Measurements from ENCODE around the gene TOM1L2. TPM values are rescaled to one million over a fixed set of nuclear protein-coding genes. Genes with fewer than 3 reads are reported as not detected.

Gene TOM1L2
- total and polyA plus RNA-seq, 8 donors, result 20.3 to 28.2 (median 22.2) TPM

DNA sequence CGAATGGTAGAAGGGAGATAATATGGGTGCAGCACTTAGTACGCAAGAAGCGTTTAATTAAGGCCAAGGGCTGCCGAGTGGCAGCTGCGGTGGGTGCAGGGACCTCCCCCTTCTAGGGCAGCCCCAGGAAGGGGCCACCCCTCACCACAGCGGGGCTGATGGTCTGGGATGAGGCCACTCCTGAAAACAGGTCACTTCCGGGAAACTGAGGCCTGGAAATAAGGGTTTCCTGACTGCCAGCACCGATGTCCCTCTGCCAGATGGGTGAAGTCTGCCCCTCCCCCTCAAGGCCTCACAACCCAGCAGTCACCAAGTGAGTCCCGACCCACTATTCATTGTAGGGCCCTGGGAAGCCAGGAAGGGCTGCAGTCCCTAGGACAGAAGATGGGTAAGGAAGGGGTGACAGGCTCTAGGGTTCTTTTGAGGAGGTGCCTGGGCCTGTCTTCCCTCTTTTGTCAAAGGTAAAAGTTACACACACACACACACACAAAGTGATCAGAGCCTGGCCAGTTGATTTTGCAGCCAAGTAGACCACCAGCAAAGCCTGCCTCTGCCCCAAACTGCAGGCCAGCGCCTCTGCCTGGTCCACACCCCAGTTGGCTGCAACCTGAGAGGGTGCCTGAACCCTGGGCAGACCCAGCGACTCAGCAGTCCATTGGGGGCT lies 147.9 kb downstream of the TOM1L2 start:
- 11 to 16% methylated on average over 11 of the region's 11 CpGs for WGBS, 2 donors
- DNase-seq (peak in 1 of 6 donors; percentile 66), ATAC-seq (peak in 3 of 4 donors; percentile 17 to 31 (median 23)), FAIRE-seq (no peak)
- TF ChIP-seq, protein P1, sequence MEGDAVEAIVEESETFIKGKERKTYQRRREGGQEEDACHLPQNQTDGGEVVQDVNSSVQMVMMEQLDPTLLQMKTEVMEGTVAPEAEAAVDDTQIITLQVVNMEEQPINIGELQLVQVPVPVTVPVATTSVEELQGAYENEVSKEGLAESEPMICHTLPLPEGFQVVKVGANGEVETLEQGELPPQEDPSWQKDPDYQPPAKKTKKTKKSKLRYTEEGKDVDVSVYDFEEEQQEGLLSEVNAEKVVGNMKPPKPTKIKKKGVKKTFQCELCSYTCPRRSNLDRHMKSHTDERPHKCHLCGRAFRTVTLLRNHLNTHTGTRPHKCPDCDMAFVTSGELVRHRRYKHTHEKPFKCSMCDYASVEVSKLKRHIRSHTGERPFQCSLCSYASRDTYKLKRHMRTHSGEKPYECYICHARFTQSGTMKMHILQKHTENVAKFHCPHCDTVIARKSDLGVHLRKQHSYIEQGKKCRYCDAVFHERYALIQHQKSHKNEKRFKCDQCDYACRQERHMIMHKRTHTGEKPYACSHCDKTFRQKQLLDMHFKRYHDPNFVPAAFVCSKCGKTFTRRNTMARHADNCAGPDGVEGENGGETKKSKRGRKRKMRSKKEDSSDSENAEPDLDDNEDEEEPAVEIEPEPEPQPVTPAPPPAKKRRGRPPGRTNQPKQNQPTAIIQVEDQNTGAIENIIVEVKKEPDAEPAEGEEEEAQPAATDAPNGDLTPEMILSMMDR (IDR thresholded peaks at IDR 0.05), result no peak
- H3K27me3 ChIP-seq, result no peaks in the 10 kb centered on the region
- intact Hi-C loops (cut with DNase I), result no loop called here
- peak overlapping the region; percentile 43 to 89 (median 82) for H3K27ac ChIP-seq
- H3K9me3 ChIP-seq, result no peaks in the 10 kb centered on the region
- no peaks in the 10 kb centered on the region for H3K36me3 ChIP-seq
- peak overlapping the region in 2 of 4 donors; percentile 32 to 56 for H3K4me3 ChIP-seq
- H3K4me1 ChIP-seq, result peaks cover 24 to 47% (median 32%) of the 10 kb centered on the region in 3 donors

DNA sequence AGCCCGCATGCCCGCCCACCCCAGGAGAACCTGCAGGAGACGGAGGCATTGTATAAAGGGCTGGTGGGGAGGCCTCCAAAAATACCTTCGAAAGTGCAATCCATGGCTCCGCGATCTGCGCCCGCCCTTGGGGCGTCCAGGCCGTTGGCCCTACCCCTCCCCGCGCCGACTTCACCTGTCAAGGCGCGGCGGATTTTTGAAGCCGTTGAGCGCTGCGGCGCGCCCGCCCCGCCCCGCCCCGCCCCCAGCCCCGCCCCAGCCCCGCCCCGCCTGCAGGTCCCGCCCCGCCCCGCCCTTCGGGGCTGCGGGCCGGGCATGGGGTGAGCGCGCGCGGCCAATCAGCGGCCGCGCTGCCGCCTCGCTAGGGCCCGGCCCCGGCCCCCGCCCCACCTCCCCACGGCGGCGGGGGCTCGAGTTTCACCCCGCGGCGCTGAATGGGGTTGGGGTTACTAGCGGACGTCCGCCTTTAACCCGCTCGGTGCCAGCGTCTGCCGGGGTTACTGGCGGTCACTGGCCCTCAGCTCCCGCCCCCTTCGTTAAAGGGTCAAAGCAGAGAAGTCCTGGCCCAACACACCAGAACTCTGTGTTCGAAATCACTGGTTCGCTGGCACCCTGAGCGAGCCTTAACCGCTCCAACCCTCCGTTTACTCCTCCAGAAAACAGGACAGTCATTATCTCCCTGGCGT lies 148.6 kb downstream of the TOM1L2 start:
- H3K9me3 ChIP-seq, result no peaks in the 10 kb centered on the region
- H3K36me3 ChIP-seq, result peaks cover 0 to 5% (median 0%) of the 10 kb centered on the region in 3 donors
- peak overlapping the region; percentile 43 to 89 (median 82) for H3K27ac ChIP-seq
- peak; percentile 84 to 88 (median 87) for ATAC-seq
- H3K27me3 ChIP-seq, result no peaks in the 10 kb centered on the region
- intact Hi-C loops (cut with DNase I), result no loop called here
- peak overlapping the region; percentile 3 to 56 (median 22) for H3K4me3 ChIP-seq
- TF ChIP-seq, protein P1 (IDR thresholded peaks at IDR 0.05), result no peak
- peak; percentile 84 to 93 (median 88) for DNase-seq
- FAIRE-seq, result no peak
- 0% methylated on average over 26 to 69 of the region's 69 CpGs for WGBS, 2 donors
- peaks cover 24 to 48% (median 32%) of the 10 kb centered on the region in 3 donors for H3K4me1 ChIP-seq

DNA sequence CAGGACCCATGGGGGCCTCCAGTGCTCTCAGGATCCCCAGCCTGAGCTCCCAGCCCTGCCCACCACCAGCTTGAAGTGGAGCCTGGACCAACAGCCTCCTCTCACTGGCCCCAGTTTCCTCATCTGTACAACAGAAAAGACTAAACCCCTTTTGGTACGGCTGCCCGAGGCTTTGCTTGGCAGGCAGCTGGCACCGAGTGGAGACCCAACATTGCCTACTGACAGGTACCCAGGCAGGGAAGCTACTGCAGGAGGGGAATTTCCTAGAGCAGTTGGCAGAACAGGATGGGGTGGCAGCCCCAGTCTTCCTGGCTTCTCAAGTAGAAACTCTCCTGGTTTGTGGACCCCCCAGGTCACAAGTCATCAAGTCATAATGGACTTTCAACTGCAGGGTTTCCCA lies 149.6 kb downstream of the TOM1L2 start:
- TF ChIP-seq, protein P1 (IDR thresholded peaks at IDR 0.05), result no peak
- 17 to 32% methylated on average over 3 of the region's 3 CpGs for WGBS, 2 donors
- Histone ChIP-seq H3K9me3 (no peaks in the 10 kb centered on the region), H3K4me3 (peak overlapping the region in 3 of 4 donors; percentile 13 to 56 (median 24)), H3K27ac (peak overlapping the region in 1 of 4 donors; percentile 11), H3K27me3 (no peaks in the 10 kb centered on the region), H3K4me1 (peaks cover 24 to 48% (median 32%) of the 10 kb centered on the region in 3 donors), H3K36me3 (peaks cover 0 to 5% (median 0%) of the 10 kb centered on the region in 3 donors)
- ATAC-seq (no peak), DNase-seq (no peak), FAIRE-seq (no peak)
- intact Hi-C loops (cut with DNase I), result no loop called here

DNA sequence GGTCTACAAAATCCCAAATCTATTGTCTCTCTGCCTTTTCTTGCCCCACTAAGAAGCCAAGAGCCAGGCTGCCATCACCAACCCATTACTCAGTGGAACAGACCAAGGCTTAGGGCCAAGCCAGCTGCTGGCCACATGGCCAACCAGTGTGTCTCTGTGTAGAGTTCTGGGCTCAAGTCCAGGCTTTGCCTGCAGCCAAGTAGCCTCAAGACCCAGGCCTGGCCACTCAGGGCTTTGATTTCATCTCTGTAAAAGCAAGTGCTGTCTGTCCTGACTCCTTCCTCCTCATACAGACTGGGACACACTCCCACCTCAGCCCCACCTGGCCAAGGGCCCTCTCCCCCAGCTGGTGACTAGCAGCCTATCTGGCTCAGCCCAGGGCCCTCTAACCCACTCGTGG lies 150.0 kb downstream of the TOM1L2 start:
- H3K27me3 ChIP-seq, result no peaks in the 10 kb centered on the region
- FAIRE-seq (no peak), ATAC-seq (peak; percentile 30 to 47 (median 34)), DNase-seq (peak in 5 of 6 donors; percentile 72 to 86 (median 76))
- peaks cover 0 to 5% (median 0%) of the 10 kb centered on the region in 3 donors for H3K36me3 ChIP-seq
- intact Hi-C loops (cut with DNase I), result no loop called here
- peaks cover 24 to 48% (median 32%) of the 10 kb centered on the region in 3 donors for H3K4me1 ChIP-seq
- WGBS, 2 donors, result 25 to 34% methylated on average over 1 of the region's 1 CpG
- H3K4me3 ChIP-seq, result peak overlapping the region in 1 of 4 donors; percentile 56
- TF ChIP-seq, protein P1 (IDR thresholded peaks at IDR 0.05), result no peak
- H3K27ac ChIP-seq, result peak overlapping the region in 1 of 4 donors; percentile 11
- H3K9me3 ChIP-seq, result no peaks in the 10 kb centered on the region
